NCI-H146 (cell line): Measurements from ENCODE around the gene SNX3.
A peak's percentile ranks its signal among the peaks of the same experiment; 100 is the strongest.
"Not testable (repeated sequence)": the region's sequence is repeated elsewhere in the genome, so short reads cannot be mapped to it uniquely, and the experiment has no call there.

Source experiments
- DNase-seq: peaks from one replicate; lab custom pipeline; 2025; lab: John Stamatoyannopoulos, UW

Gene SNX3

DNA sequence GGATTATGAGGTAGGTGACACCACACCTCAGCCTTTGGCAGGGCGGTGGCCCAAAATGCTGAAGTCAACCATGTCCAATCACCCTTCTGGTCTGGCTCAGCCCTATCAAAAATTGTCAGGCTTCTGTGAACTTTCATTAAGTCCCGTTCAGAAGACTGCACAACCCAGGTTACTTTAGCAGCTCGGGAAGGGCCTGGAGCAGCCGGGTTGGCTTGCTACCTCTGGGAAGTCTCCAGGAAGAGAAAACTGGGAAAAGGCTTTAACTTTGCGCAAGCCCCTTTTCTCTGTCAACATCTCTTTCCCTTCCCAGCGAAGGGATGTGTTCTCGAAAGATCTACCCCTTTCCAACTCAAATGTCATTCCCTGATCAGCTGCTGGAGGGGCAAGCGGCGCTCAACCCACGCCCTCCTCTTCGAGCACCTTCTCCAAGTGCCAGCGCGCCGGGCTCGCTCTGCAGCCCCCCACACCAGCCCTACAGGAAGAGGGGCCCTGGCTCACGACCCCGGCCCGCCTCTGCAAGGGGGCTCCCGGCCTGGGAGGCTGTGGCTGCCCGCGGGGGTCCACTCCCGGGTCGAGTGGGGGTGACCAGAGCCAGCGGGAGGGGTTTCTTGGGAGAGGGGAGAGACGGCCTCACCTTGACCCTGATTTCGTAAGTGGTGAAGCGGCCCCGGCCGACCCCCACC is 573 bp downstream of the SNX3 start:
- peak; percentile 24 for DNase-seq

DNA sequence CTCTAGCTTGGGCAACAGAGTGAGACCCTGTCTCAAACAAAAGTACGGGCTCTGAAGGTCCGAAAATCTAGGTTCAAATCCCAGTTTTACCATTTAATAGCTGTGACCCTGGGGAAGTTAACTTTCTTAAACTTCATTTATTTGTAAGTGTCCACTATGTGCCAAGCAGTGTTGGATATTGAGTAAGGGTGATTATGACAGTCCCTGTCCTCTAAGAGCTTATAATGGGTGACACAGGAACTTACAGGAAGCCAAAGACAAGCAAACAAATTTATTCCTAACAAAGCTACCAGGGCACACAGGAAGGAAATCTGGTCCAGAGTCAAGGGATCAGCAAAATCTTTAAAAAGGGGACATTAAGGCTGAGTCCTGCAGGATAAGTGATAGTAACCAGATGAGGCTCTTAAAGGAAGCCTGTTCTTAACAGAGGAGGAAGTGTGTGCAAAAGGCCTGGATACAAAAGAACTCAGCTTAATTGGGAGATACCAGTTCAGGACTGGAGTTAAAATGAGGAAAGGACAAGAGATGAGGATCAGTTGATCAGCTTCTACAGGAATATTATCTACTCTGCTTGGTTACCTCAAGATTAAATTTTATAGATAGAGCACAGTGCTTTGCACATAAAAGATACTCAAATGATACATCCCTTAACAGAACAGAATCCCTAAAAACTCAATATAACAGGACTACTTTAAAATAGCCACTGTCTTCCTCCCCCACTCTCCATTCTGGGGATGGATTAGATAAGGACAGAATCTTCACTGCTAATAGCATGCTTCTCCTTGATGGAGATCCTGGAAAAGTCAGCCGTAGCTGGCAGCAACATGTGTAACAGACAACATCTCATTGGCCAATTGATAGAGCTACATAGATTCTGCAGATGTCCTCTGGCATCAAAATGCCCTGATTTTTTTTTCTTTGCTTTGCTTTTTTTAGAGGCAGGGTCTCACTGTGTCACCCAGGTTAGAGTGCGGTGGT is 6.1 kb downstream of the SNX3 start:
- no peak for DNase-seq

DNA sequence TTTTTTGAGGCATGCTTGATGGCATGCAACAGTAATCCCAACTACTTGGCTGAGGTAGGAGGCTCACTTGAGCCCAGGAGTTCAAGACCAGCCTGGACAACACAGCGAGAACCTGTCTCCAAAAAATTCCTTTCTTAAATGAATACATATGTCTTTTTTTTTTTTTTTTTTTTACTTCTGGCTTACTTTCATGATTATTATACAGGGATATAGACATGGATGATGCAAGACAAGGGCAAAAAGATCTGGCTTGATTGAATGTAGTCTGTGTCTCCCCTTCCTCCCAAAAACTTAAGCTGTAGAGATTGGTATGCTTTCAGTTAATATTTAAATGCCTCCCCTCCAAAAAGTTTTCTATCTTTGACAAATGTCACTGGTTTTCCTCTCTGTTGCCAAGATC is 7.6 kb downstream of the SNX3 start:
- DNase-seq, result no peak

DNA sequence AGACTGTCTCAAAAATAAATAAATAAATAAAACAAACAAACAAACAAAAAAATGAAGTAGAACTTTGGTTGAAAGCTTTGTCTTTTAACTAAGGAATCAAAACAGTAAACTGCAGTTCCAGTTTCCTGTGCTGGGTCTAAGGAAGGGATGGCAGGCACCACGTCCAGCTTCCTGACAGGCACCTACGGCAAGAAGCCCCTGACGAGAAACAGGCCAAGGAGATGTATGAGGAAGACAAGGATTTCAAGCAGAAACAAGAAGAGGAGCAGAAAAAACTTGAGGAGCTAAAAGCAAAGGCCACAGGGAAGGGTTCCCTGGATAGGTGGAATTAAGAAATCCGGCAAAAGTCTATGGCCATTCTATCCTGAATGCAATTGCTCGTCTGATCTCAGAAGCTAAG is 8.8 kb downstream of the SNX3 start:
- no peak for DNase-seq

DNA sequence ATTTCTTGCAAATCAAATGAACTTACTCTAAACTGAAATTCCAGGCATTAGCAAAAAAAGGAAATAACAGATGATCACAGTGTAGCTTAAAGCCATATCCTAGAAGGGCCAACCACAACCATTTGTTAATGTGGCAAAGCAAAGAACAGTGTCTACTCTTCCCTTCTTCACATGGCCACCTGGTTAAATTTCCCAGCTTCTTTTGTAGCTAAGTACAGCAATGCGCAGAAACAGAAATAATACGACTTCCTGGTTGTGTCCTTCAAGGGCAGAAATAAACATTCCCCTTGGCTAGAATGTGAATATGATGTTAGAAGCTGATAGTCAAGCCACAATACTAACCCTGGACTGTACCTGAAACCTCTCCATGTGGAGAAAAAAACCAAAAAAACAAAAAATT is 9.6 kb downstream of the SNX3 start:
- DNase-seq, result no peak

DNA sequence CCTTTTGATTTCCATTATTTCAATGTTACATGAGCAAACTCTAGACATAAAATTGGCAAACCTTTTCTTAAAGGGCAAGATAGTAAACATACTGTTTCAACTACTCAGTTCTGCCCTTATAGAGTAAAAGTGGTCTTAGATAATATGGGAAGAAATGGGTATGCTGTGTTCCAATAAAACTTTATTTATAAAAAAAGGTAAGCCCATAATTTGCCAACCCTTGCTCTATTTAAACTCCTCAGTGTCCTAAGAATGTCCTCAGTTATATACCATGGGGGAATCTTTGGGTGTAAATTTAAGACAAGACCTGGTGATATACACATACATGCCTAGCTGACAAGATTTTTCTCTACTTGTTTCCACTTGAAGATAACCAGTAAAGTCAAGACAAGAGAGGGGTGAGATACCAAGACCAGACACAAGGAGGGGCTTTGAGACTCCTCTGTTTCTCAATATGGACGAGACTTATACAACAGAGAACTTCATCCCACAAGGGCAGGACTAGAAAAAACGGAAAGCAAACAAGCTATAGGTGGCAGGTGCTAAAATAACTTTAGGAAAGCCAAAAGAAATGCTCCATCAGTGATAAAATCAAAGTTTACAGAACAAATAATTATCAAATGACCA is 10.5 kb downstream of the SNX3 start:
- DNase-seq, result no peak

DNA sequence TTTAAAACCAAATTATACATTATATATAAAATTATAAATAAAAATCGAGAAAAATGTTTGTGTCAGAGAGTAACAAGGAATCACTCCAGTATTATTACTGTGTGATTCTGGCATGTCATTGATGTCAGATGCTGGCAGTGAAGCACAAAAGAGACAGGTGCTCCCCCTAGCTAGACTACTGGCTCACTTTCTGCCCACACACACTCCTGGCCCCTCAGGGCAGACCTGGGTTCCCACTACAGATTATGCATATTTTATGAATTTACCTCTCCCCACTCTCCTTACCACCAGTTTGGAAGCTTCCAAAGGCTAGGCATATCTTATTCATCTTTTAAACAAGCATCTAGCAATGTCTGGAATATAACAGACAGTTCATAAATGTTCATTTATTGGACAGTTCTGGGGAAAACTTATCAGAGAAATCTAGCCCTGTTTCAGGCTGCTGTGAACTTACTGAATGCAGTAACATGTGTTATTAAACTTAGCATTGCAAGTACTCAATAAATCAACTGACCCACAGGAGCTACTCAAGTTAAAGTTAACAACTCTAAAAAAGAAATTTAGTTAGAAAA is 12.8 kb downstream of the SNX3 start:
- DNase-seq, result no peak

DNA sequence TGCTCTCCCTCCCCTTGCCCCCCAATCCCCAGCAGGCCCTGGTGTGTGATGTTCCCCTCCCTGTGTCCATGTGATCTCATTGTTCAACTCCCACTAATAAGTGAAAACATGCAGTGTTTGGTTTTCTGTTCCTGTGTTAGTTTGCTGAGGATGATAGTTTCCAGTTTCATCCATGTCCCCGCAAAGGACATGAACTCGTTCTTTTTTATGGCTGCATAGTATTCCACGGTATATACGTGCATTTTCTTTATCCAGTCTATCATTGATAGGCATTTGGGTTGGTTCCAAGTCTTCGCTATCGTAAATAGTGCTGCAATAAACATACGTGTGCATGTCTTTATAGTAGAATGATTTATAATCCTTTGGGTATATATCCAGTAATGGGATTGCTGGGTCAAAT is 15.7 kb downstream of the SNX3 start:
- not testable (repeated sequence) for DNase-seq

DNA sequence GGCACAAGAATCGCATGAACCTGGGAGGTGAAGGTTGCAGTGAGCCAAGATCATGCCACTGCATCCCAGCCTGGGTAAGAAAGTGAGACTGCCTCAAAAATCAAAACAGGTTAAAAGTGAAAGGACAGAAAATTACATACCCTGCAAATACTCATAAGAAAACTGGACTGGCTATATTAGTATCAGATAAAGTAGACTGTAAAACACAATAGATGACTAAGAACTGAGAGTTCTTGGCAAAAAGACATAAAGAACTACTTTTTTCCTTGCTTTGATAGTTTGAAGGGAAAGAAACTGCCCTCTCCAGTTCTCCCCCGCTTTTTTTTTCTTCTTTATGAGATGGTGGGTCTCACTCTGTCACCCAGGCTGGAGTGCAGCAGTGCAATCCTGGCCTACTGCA is 17.0 kb downstream of the SNX3 start:
- DNase-seq, result no peak

DNA sequence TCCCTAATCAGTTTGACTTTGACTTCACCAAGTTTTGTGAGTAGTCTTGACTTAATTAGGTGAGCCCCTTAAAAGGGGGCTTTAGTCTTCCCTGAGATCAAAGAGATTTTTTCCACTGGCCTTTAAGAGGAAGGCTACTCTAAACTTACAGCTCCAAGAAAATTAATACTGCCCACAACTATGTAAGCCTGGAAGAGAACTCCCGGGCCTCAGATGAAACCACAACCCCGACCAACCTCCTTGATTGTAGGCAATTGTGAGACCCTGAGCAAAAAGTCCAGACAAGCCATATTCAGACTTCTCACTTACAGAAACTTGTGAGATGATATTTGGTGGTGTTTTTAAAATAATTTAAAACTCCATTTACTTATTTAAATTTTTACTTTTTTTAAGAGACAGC is 18.1 kb downstream of the SNX3 start:
- no peak for DNase-seq

DNA sequence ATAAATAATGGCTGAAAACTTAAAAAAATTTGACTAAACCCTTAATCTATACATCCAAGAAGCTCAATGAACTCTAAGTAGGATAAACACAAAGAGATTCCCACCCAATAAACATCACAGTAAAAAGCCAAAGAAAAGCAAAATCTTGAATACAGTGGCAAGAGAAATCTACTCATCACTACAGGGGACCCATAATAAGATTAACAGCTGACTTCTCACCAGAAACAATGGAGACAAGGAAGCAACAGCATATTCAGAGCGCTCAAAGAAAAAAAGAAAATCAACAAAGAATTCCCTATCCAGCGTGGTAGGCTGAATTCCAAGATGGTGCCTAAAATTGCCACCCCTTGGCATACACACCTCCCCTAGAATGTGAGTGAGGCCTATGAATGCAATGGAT is 18.6 kb downstream of the SNX3 start:
- no peak for DNase-seq

DNA sequence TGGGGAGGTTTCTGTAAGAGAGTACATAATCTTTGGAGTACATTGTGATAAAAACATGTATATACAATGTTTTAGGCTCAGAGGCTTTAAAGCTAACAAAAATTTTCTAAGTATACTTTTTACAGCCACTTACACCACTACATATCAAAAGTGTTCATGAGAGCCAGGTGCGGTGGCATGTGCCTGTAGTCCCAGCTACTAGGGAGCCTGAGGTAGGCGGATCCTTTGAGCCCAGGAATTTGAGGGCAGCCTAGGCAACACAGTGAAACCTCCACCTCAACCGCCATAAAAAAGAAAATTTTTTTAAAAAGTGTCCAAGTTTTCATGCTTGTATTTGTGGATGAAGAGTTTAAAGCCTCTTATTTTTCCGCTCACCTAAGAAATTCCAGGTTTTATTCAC is 22.5 kb downstream of the SNX3 start:
- no peak for DNase-seq

DNA sequence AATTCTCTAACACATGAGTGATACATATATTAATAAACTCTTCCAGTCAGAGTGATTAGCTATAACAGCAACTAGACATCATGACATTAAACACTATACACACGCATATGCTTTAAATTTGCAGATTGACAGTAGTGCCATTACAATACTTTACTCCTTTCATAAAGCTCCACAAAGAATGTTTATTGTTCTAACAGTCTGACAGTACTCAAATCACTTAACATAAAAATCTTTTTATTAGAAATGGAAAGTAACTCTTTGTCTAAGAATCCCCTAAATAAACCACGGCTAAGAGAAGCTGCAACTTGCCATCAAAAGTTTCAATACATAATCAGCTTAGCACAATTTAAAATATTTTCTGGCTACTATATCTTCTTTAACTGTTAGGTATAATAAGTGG is 24.0 kb downstream of the SNX3 start:
- no peak for DNase-seq

DNA sequence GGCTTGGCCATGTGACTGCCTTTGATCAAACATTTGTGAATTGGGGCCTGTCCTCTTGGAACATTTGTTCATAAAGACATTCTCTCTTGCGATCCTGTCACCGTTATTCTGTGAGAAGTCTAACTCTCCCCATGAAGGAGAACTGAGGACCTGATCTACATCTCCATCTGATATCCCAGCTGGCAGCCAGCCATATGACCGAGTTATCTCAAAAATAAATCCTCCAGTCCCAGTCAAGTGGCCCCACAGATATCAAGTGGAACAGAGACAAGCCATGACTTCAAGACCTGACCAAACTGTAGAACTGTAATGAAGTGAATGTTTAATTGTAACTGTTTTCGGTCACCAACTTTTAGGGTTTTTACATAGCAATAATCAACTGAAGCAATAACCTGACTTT is 25.7 kb downstream of the SNX3 start:
- no peak for DNase-seq

DNA sequence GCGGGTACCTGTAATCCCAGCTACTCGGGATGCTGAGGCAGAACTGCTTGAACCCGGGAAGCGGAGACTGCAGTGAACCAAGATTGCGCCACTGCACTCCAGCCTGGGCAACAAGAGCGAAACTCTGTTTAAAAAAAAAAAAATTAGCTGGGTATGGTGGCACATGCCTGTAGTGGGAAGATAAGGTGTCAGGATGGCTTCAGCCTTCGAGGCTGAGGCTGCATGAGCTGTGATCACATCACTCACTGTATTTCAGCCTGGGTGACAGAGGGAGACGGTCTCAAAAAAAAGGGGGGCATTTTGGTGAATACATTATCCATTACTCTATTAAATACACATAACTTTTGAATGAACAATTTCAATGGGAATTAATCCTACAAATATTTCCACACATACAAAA is 32.4 kb downstream of the SNX3 start:
- no peak for DNase-seq

DNA sequence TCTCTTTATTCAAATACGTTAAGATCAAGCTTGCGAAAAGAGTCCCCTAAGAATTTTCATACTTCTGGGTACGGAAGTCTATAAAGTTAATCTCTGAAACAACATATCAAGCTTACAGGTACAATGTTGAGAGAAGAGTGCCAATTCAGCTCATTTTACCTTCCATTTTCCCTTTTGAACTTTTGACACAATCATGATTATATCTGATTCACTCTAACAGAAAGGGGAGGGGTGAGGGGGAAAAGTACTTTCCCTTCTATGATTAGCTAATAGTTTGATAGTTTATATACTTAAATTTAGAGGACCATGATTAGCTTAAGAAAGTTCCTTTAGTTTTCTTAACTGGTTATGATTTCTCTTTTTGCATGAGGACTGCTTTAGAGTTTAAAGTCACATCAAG is 33.5 kb downstream of the SNX3 start:
- DNase-seq, result no peak

DNA sequence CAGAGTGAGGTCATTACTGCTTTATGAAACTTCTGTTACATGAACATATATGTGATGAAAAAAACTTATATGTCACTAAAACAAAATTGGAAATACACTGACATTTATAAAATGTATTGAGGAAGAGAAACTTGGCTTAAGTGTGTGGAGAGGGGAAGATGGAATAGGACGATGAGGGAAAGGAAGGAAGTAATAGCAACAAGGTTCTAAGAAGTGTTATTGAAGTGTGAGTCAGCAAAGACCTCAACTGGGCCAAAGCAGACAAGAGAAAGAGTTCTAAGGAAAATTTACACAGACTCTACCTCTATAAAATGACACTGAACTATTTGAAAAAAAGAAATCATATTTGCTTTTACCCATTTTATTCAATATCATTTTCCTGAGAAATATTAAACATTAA is 38.3 kb downstream of the SNX3 start:
- DNase-seq, result no peak

DNA sequence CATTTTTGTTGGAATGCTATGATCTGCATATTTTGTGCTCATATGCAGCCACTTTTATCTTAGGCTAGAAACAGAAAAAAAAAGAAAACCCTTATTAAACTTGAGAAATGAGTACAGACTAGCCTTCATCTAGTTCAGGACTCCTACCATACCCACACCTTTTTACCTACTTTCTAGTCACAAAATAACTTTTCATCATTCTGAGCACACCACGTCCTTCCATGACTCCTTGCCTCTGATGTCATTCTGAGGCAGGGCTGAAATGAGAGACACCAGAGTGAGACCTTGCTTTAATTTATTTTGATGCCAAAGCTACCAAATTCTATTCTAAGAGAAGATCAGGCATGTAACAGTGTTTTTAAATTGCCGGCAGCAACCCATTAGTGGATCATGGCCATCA is 38.8 kb downstream of the SNX3 start:
- no peak for DNase-seq

DNA sequence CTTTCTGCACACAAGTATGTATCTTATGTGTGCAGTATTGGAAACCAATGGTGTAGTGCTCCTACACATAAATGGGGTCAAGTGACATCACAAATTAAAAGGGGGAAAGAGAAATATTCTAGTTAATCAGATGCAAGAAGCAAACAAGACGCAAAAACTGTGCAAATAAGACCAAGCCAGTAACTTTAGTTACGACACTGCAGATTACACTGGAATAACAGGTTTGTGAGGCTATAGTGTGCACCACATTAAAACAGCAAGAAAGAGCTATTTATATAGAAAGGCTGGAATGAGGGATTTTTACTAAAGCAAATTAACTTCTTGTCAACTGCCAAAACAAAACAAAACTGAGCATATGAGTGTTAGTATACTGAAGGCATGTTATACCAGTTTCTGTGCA is 49.2 kb downstream of the SNX3 start:
- DNase-seq, result no peak

DNA sequence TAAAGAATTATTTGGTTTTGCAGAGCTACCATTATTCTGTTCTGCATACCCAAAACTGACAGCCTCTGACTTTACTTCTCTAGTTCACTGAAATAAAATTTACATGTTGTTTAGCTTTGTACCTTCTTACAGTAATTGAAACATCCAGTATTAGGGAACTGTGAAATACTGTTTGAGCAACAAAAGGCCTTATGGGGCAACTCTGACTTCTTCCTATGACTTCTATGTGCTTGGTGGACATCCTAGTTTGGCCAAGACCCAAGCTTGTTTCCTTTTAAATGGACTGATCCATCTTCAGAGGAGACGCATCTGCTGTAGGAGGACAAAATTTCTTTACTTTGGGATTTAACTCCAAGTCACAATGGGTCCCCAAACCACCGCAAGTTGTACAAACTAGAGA is 50.3 kb downstream of the SNX3 start:
- DNase-seq, result no peak

DNA sequence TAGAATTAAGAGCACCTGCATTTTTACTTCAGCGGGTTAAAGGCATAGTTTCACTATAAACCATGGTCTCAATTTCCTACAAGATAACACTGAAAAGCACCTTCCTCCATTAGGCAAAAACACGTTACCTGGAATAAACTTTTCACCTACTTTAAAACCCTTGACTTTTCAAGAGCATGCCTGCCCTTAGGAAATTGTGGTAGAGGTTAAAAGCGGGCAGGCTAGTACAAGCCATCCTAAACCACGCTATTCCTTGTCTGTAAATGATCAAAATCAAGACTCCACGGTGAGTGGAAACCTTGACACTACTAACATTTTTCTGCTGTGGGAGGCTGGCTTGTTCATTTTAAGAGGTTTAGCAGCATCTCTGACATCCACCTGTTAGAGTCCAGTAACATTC is 51.1 kb downstream of the SNX3 start:
- no peak for DNase-seq

DNA sequence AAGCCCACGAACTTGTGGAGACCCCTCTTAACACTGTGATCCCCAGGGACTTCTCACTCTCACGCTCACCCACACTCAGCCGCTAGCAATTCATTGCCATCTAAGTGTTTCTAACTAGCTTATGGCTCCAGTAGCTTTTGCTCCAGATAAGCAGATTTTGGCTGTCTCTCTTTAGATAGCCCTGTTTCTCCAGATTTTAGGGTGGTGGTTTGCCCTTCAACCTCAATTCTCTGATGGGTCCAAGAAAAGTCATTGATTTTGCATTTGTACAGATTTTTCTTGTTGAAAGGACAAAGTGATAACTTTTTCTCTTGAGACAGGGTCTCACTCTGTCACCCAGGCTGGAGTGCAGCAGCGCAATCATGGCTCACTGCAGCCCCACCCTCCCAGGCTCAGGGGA is 53.8 kb downstream of the SNX3 start:
- DNase-seq, result no peak
